GM12878 (cell line): ENCODE results near the gene CENPF. TPM values are rescaled to one million over a fixed set of nuclear protein-coding genes. Genes with fewer than 3 reads are reported as not detected.

Experiments
- ATAC-seq: fragments of 200-7000 bp; cut with Tn5 transposase; 3 replicates; pipeline ENCODE4 v1.9.1; 2020; ENCODE audit warnings: mild to moderate bottlenecking, moderate library complexity
- BruUV-seq: library from RNA; stranded (reverse); fragments of 400-500 nt; replicated peaks from 2 replicates; lab custom pipeline; 2021; lab: Mats Ljungman, UMichigan
- CTCF ChIA-PET: fragments of 300-600 bp; sonication (Branson Sonifier 250); formaldehyde crosslinking; extraction: SDS; loops from one replicate; lab custom pipeline; 2021; ENCODE audit warnings: inconsistent platforms; lab: Yijun Ruan, JAX
- POLR2A ChIA-PET: fragments of 350-600 bp; formaldehyde crosslinking; extraction: SDS; loops from one replicate; lab custom pipeline; 2021; ENCODE audit warnings: inconsistent platforms; lab: Charles Lee
- RAD21 ChIA-PET: fragments of 300-600 bp; sonication (Branson Sonifier 250); formaldehyde crosslinking; loops from one replicate; lab custom pipeline; 2023; ENCODE audit warnings: antibody characterized with exemption; ENCODE audit not compliant: unreplicated experiment; lab: Charles Lee
- SMC1A ChIA-PET: fragments of 300-600 bp; sonication (Branson Sonifier 250); formaldehyde crosslinking; loops from one replicate; lab custom pipeline; 2023; ENCODE audit not compliant: unreplicated experiment, uncharacterized antibody; lab: Charles Lee
- DNase-seq: peaks from one replicate; pipeline ENCODE4 v3.0.0-alpha.2; 2011; ENCODE audit warnings: low read depth, low spot score
- FAIRE-seq: peaks from 3 replicates; lab custom pipeline; 2011; peaks lifted over from hg19 to GRCh38; lab: Jason Lieb, UNC
- H2AFZ ChIP-seq: 2 replicates; pipeline ENCODE4 v1.6.0; 2011; ENCODE audit warnings: low read depth, low read length, control low read depth; ENCODE audit not compliant: control insufficient read depth
- H3K27ac ChIP-seq: 2 replicates; pipeline ENCODE4 v1.5.1; 2011; ENCODE audit warnings: control low read depth; ENCODE audit not compliant: control insufficient read depth, insufficient read depth
- H3K27me3 ChIP-seq, 2 experiments: replicated peaks in 1 of 2; 2 replicates each; pipeline versions ENCODE4 v1.6.0 to v1.6.1; 2011; ENCODE audit warnings: low read length in 1 of 2; ENCODE audit not compliant: control insufficient read depth in 2 of 2, insufficient read depth in 2 of 2
- H3K36me3 ChIP-seq, 2 experiments: 2 replicates each; pipeline ENCODE4 v1.5.1; 2011; ENCODE audit warnings: low read length in 1 of 2; ENCODE audit not compliant: control insufficient read depth in 2 of 2, insufficient read depth in 2 of 2
- H3K4me1 ChIP-seq: 2 replicates; pipeline ENCODE4 v1.6.1; 2011; ENCODE audit warnings: mild to moderate bottlenecking, low read length, moderate library complexity, mixed read lengths; ENCODE audit not compliant: control insufficient read depth, insufficient read depth
- H3K4me2 ChIP-seq: 2 replicates; pipeline ENCODE4 v1.6.0; 2011; ENCODE audit warnings: control low read depth; ENCODE audit not compliant: control insufficient read depth, insufficient read depth
- H3K4me3 ChIP-seq: fragments of 200-600 bp; sonication (generic); 2 replicates; pipeline ENCODE4 v1.5.1; 2016
- H3K79me2 ChIP-seq: 2 replicates; pipeline ENCODE4 v1.6.0; 2011; ENCODE audit warnings: low read length; ENCODE audit not compliant: control insufficient read depth, insufficient read depth
- H3K9ac ChIP-seq: 2 replicates; pipeline ENCODE4 v1.8.0; 2011; ENCODE audit warnings: low read length, control low read depth, mixed read lengths; ENCODE audit not compliant: control insufficient read depth, insufficient read depth
- H3K9me3 ChIP-seq: replicated peaks from 3 replicates; pipeline ENCODE4 v1.5.1; 2011; ENCODE audit warnings: mild to moderate bottlenecking, low read length; ENCODE audit not compliant: control insufficient read depth, insufficient read depth
- H4K20me1 ChIP-seq: 2 replicates; pipeline ENCODE4 v1.6.0; 2011; ENCODE audit not compliant: control insufficient read depth, insufficient read depth
- ATF2 ChIP-seq: IDR thresholded peaks from 2 replicates; pipeline ENCODE4 v1.6.1; 2012; ENCODE audit warnings: low read length, inconsistent platforms
- ATF3 ChIP-seq: IDR thresholded peaks from 2 replicates; pipeline ENCODE4 v1.6.1; 2011; ENCODE audit warnings: low read depth, mild to moderate bottlenecking, low read length, moderate library complexity, borderline replicate concordance; ENCODE audit errors: extremely low read depth
- NFXL1 ChIP-seq: fragments of 450-650 bp; IDR thresholded peaks from 2 replicates; pipeline ENCODE4 v1.6.1; 2017; ENCODE audit warnings: antibody characterized with exemption, mild to moderate bottlenecking, borderline replicate concordance
- POLR2AphosphoS5 ChIP-seq: IDR thresholded peaks from 2 replicates; pipeline ENCODE4 v1.6.1; 2011; ENCODE audit warnings: mild to moderate bottlenecking, low read length, inconsistent platforms
- SMARCA5 ChIP-seq: fragments of 450-650 bp; IDR thresholded peaks from 2 replicates; pipeline ENCODE4 v1.6.1; 2017; ENCODE audit warnings: mild to moderate bottlenecking
- SREBF1 ChIP-seq: IDR thresholded peaks from 2 replicates; pipeline ENCODE4 v1.6.1; 2012; ENCODE audit warnings: mild to moderate bottlenecking, low read length
- SRF ChIP-seq, 2 experiments: IDR thresholded peaks; 2 replicates each; pipeline ENCODE4 v1.6.1; 2011; ENCODE audit warnings: low read depth in 2 of 2, low read length in 2 of 2, mild to moderate bottlenecking in 1 of 2, moderate library complexity in 1 of 2
- ZNF24 ChIP-seq: fragments of 450-650 bp; IDR thresholded peaks from 2 replicates; pipeline ENCODE4 v1.6.1; 2017; ENCODE audit warnings: antibody characterized with exemption, mild to moderate bottlenecking
- ZNF622 ChIP-seq: fragments of 450-650 bp; IDR thresholded peaks from 2 replicates; pipeline ENCODE4 v1.6.1; 2017; ENCODE audit warnings: mild to moderate bottlenecking, inconsistent platforms
- WGBS: methylation state at CpG from one replicate; pipeline ENCODE4 v1.1.6; 2016; ENCODE audit warnings: low lambda C conversion rate; ENCODE audit not compliant: insufficient replicate concordance, insufficient coverage; ENCODE audit errors: missing lambda C conversion rate; 5-methylcytosine and 5-hydroxymethylcytosine counted together
- in situ Hi-C: fragments of 300-500 bp; cut with MboI; formaldehyde crosslinking; loops from 9 replicates; pipeline ENCODE4 v1.14.3; 2018; ENCODE audit warnings: mixed read lengths
- intact Hi-C: fragments of 100-400 bp; cut with micrococcal nuclease; formaldehyde crosslinking; loops from one replicate; pipeline ENCODE4 v1.14.2; 2022; ENCODE audit not compliant: unreplicated experiment
- polyA plus RNA-seq, 11 experiments: library from polyadenylated mRNA; depleted of rRNA in 4 of 11; unstranded in 6 of 11; stranded (reverse) in 5 of 11; fragments of >200 nt; fragmentation: Nextera tagmentation in 4 of 11; fragmentation: Illumina TruSeq in 1 of 11; extraction: Ambion mirVana in 4 of 11; extraction: Trizol in 1 of 11; gene quantifications; 1 replicate in 1 of 11; 2 replicates in 10 of 11; pipeline versions ENCODE4 v1.2.1 to v1.2.3, GENCODE V29; 2011 to 2016; ENCODE audit warnings: inconsistent platforms in 2 of 11, missing spikeins in 2 of 11, low read depth in 1 of 11
- total RNA-seq, 4 experiments: library from RNA; depleted of rRNA in 3 of 4; stranded (reverse); fragments of >200 nt in 3 of 4; fragmentation: Illumina TruSeq in 1 of 4; extraction: Trizol in 1 of 4; gene quantifications; 2 replicates each; pipeline versions ENCODE4 v1.2.1 to v1.2.3, GENCODE V29; 2013 to 2021

Gene CENPF
- total and polyA plus RNA-seq, 10 of the 15 experiments (the other 5 are each of a cell fraction or from before 2014, with no cell fraction given) = 26.0 to 132 (median 70.5) TPM

GRCh38 chr1:214615871-214616270, 12.9 kb downstream of the CENPF start (continued):
- TF ChIP-seq ATF3 (no peak), SREBF1 (no peak), ZNF622 (no peak), ZNF24 (no peak), SRF (IDR thresholded peaks at IDR 0.05; ENCODE audit: low read depth in 2 of 2, low read length in 2 of 2) (no peak), SMARCA5 (no peak)

- 95% methylated on average over 4 of the region's 4 CpGs for WGBS
- TF ChIP-seq ATF2 (no peak), NFXL1 (no peak), POLR2AphosphoS5 (no peak)
- intact Hi-C loops = no loop called here
- Histone ChIP-seq H2AFZ (no peak overlapping the region), H4K20me1 (no peaks in the 10 kb centered on the region), H3K36me3 (peaks cover 5 to 12% of the 10 kb centered on the region in 2 experiments; a peak in 3 of 4 replicates), H3K27me3 (no peaks in the 10 kb centered on the region), H3K9ac (no peak overlapping the region), H3K4me2 (no peak overlapping the region), H3K4me3 (no peak overlapping the region), H3K79me2 (peaks cover 12% of the 10 kb centered on the region), H3K4me1 (no peaks in the 10 kb centered on the region), H3K9me3 (no peaks in the 10 kb centered on the region), H3K27ac (no peak overlapping the region)
- ChIA-PET POLR2A (no interaction called here), CTCF (interaction anchor here (1.7 kb wide), 1 partner anchor 10 kb away, joined by 5 read pairs; no protein-coding TSS in a partner anchor), SMC1A (no interaction called here), RAD21 (interaction anchor here (1.0 kb wide), 1 partner anchor 11 kb away, joined by 3 read pairs; no protein-coding TSS in a partner anchor)
- ATAC-seq (no peak), DNase-seq (no peak), FAIRE-seq (no peak)
- no TSS peak for BruUV-seq
- in situ Hi-C loops = no loop called here
Measured at GRCh38 chr1:214617246-214617645, 14.3 kb downstream of the CENPF start.
